NCI-H1105 (cell line): ENCODE results near the gene SPCS1.

ENCODE experiments used
- DNase-seq: peaks from one replicate; lab custom pipeline; 2025; lab: John Stamatoyannopoulos, UW

Gene SPCS1

GRCh38 chr3:52733256-52733891, 27.5 kb downstream of the SPCS1 start:
- DNase-seq, result no peak

GRCh38 chr3:52739730-52740129, 33.8 kb downstream of the SPCS1 start:
- no peak for DNase-seq

- DNase-seq, result no peak
Observed at GRCh38 chr3:52742418-52743041, 36.6 kb downstream of the SPCS1 start.

GRCh38 chr3:52743152-52743551, 37.2 kb downstream of the SPCS1 start:
- no peak for DNase-seq

- DNase-seq, result no peak
Observed at GRCh38 chr3:52743721-52744120, 37.8 kb downstream of the SPCS1 start.

GRCh38 chr3:52752045-52752660, 46.2 kb downstream of the SPCS1 start:
- DNase-seq, result no peak

GRCh38 chr3:52754373-52754772, 48.5 kb downstream of the SPCS1 start:
- DNase-seq, result no peak

- DNase-seq, result no peak
Observed at GRCh38 chr3:52756141-52756540, 50.2 kb downstream of the SPCS1 start.
